Renal pelvis (tissue), 4 donors: ENCODE results near the gene GNAS-AS1. TPM values are rescaled to one million over a fixed set of nuclear protein-coding genes. Genes with fewer than 3 reads are reported as not detected.

Experiments
- DNase-seq: peaks from one replicate; pipeline ENCODE4 v3.0.0-alpha.2; 2013
- polyA plus RNA-seq, 3 donors: library from polyadenylated mRNA; unstranded; fragments of 120-200 nt; gene quantifications; one replicate each; pipeline ENCODE4 v1.2.1, GENCODE V29; 2013; ENCODE audit not compliant: insufficient read length in 3 of 3

GNAS-AS1 gene
- polyA plus RNA-seq, 3 donors = 0.83 to 1.4 (median 1.3) TPM

DNA sequence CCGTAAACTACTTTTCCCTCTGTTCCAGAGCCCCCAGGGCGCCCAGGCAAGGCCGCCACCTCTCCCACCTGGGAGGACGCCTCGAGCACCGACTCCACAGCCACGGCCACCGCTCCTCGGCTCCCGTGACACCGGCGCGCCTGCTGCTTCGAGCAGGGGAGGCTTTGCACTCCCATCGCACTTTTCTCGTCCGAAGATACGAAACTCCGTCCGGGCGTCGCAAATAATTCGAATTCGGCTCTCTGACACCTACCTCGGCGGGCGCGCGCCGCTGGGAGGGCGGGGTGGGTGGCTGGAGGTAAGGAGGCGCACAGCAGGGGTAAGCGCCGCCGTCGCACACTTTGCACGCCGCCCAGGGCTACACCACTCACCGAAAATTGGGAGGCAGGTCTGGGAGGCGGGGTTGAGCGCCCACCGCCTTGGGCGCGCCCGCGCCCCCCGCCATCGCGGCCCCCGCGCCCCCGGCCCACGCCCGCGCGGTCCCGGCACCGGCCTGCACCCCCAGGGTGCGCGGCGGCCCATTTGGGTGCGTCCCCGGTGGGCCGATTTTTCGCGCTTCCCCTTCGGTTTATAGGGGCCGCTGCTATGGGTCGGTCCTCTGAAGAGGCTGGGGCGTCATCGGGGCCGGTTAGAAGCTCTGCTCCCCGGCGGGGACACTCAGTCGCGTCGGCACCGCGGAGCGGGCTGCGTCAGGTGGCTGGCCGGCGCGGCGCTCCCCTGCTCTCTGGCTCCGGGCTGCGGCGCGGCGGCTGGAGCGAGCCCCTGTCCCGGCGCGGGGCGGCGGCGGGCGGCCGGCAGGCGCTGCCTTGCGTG is 38.0 kb upstream of the GNAS-AS1 start:
- DNase-seq = peak; percentile 72

DNA sequence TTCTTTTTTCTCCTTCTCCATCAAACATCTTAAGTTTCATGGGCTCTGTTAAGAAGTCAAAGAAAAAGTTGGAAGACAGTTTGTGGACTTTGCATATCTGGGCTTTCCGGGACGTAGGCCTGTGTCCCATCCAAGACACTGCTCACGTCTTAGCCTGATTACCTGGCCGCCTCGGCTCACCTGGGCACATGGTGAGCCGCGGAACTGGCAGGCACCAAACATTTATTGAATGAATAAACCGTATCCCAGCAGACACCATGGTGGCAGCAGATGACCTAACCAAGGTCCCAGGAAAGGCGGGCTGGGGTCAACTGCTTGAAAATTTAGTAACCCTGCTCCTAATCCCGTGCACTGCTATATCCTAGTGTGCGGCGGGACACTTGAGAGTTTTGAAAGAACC is 37.4 kb upstream of the GNAS-AS1 start:
- no peak for DNase-seq

DNA sequence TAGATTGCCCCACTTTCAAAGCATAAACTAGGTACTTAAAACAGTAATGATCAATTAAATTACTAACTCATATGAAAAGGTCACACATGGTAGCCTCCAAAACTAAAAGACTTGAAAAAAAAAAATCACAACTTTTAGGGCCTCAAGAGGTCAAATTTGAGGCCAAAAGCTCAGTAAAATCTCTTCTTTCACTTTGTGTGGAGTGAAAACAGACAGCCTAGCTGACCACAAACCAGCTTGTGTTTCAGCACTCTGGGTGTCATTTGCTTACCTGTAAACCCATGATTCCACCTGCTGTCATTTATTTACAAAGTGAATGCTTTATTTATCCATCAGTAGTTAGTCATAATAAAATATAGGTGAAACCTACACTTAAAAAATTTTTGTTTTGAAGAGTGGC is 35.8 kb upstream of the GNAS-AS1 start:
- DNase-seq = no peak

DNA sequence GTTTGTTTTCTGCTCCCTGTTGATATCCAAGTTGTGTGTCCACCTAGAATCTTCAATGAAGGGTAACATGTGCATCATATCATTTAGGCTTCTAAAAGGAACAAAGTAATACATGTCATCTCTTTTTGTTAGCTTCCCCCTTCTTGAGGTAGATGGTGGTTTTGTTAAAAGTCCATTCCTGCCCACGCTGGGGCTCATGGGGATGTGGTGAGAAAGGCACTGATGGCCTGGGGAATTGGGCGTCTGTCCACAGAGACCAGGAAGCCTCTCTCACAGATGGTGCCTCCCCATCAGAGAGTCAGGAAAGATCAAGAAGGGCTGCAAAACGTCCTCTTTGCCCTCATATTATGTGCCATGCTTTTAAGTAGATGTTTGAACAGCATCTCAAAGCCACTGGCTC is 34.3 kb upstream of the GNAS-AS1 start:
- DNase-seq = no peak

DNA sequence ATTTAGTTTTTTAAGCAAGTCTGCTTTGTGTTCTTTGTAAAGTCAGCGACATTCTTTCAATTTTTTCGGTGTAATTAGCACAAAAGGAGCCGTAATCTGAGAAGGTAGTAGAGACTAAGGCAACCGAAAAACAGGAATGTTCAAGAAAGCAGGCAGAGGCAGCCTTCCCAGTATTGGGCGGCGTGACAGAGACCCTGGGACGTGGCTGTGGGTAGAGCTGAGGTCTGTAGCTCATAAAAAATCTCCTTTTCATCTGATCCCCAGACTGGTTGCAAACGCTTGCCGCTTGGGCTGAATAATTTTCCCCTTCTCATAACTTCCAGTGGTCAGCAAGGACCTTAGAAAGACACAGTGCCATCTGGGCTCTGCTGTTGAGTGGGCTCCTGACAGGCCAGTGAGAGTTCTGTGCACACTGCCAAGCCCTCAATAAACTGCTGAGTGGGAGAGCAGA is 32.6 kb upstream of the GNAS-AS1 start:
- DNase-seq = peak; percentile 45

DNA sequence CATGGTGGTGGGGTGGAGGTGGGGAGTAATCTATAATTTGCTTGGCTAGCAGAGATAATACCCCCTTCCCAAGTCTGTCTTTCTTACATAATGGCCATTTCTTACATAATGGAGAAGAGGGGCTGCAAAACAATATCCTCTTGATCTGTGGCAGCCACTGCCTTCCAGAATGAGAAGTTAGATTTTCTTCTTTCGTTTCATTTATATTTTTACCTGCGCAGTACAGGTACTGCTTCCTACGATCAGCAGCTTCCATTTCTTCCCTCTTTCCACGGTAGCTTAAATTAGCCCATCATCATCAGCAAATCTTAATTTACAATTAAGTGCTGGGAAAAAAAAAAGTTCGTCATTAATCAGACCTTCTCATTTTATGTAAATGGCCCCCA is 32.0 kb upstream of the GNAS-AS1 start:
- no peak for DNase-seq

DNA sequence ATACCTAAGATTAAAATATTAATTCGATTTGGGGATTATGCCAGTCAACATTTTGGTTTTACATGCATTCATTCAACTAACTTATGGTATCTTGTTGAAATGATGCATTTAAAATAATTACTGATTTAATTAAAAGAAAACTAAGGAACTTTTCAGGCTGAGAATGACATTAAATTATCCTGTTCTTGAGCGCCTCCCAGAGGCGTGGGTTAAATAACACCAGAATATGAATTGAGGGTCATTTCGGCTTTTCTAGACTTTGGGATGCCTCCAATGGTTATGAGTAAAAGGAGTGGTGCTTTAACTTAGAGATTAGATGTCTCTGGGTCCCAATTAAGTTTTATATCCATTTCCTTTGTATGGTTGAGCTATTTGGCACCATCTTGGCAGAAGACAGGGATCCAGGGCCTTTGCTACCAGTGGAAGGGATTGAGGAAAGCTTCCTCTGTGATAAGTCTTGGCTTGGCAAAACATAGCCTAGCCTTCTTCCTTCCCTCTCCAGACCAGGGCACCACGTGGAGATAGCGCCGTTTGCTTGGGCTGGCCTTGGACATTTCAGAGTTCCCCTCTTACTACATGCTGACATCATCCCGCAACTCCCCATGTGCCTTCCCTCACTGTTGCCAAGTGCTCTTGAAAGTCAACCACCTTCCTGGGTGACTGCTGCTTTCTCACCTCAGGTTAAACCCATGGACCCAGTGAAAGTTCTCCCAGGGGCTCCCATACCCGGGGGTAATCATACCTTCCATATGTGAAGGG is 30.5 kb upstream of the GNAS-AS1 start:
- DNase-seq = no peak

DNA sequence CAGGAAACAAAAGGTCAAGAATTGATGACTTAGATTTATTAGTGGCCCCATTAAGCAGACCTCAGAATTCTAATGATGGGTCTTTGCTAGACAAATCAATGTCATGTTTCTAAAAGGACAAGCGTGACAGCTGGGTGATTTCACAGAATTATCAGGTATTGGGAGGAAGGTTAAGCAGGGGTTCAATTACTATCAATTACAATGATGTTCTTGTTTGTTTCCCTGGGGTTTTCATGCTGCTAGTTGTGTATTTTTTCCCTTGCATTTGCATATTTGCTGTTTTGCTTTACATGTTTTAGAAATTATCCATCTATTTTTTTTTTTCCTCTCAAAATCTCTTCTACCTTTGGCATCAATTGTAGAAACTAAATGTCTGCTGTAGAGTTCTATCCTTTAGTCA is 29.7 kb upstream of the GNAS-AS1 start:
- no peak for DNase-seq

DNA sequence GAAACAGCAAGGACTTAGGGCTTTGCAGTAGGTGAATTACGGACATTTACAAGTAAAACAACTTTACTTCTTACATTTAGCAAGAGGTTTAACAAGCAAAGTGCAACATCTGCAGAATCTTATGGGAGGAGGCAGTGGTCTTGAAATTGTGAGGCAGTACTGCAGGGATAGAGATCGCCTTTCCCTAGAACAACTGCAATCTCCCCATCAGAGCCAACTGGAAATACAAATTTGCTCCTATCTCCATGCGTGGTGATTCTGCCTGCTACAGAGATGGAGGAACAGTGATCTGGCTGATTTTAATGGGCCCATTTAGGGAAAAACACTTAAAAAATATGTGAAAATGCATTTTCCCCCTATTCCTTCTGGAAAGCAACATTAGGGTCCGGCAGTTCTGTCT is 27.7 kb upstream of the GNAS-AS1 start:
- DNase-seq = no peak

DNA sequence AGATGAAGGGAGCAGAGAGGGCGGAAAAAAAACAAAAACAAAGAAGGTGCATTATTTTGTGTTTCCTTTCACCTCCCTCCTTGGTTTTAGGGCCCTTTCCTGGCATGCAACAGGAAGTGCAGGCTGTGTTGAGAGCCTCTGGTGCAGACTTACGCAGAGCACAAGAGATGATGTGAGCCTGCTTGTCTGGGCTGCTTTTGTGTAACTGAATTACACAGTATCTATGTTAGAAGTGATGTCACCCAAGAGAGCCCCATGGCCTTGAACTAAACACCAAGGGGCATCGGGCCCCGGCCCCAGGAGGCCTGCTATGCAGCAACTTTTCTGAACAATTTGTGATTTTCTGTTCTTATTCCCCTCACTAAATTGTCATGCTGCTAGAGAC is 27.3 kb upstream of the GNAS-AS1 start:
- DNase-seq = no peak

DNA sequence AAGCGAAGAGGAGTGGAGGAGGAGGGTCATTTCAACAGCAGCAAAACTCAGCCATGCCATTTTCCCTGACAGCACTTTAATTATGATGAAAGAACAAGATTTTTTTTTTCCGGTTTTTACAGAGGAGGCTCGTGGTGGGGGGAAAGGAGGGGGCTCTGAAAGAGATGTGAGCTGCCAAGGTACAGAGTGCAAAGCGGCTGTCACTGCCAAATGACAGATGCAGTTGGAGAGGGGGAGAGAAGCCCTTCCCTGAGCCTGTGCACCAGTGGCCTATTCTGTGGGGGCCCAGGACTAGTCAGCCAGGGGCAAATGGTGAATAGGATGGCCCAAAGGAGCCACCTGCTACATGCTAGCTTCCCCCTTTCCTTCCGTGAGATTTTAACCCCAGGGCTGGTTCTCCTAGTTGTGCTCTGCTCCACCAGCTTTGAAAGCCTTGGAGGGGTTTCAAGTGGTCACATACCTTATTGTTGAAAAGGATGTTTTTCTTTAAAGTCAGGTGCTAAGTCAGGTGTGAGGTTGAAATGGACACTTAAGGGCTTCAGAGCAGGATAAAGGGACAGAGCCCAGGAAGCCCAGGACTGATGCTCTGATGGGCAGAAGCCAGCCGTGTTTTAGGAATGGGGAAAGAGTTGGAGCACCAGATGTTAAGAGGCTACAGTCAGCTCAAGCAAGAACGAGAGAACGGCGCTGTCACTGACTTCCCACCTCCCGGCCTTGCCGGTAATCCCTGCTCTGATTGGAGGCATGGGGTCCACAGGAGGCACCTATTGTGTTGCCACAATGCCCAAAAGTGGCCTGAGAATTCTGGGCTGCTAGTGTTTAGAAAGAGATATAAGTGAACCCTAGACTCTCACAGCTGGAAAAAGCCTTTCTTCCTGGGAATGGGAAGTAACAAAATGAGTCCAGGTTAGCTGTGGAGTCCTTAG is 26.6 kb upstream of the GNAS-AS1 start:
- no peak for DNase-seq

DNA sequence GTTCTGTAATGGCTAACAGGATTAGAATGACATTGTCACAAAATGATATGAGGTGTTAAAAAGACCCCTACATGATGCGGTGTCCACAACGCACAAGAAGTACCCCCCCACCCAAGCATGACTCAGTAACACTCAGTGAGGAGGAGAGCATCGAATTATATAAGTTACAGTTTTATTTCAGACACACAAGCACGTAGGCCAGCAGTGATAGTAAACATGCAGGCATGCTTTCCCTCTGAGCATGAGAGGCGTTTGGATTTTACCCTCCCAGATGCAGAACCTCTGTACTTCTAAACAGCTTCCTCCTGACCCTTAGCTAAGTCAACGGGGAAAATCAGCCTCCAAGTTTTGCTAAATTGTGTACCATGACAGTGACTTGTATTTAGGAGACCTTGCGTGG is 25.7 kb upstream of the GNAS-AS1 start:
- no peak for DNase-seq

DNA sequence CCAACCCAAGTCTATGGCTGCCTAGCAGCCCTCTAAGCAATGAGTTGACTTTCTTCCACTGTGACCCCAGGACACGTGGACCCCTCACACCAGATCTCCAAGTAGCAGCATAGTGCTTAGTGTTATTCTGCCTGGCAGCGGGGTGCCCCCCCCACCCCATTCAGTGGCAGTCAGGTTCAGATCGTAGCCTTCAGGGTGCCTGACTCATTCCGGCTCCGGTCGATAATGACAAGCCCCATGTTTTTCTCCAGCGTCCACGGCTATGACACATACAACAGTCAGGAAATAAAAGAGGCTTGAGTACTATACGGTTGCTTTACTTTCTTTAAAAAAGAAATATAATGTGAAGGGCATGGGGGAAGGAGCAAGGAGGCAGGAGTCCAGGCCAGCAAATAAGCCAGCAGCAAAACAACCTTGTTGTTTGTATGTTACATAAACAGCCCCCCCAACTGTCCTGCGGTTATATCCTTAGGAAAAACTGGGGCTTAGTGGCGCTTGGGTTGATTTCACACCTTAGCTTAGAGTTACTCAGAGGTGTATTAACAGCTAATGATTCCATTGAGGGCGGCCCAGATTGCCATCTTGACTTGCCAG is 24.9 kb upstream of the GNAS-AS1 start:
- DNase-seq = no peak

DNA sequence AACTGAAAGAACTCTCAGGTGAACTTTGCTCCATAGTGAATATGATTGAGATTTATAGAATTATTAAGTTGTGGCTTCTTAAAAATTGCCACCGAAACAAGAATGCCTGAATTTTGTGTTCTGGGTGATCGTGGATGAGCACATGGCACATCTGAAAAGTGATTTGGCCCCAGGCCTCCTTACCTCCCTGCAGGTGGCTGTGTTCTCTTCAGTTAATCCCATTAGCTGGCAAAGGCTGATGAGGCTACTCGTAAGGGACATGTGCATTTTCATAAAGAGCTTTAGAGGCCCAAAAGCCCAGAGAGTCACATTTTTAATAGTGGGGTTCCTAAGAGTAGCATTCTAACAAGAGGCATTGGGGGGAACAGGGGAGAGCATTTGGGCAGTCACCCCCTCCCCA is 24.4 kb upstream of the GNAS-AS1 start:
- DNase-seq = no peak

DNA sequence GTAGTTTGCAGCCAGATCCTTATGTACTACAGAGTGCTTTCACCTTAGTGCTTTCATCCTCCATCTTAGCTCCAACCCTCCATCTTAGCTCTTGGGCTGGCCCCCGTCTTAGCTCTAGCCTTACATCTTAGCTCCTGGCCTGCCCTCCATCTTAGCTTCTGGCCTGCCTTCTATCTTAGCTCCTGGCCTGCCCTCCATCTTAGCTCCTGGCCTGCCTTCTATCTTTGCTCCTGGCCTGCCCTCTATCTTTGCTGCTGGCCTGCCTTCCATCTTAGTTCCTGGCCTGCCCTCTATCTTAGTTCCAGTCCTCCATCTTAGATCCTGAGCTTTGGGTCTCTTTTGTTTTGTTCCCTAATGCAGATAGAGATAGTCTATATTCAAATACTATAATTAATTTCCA is 23.8 kb upstream of the GNAS-AS1 start:
- DNase-seq = no peak

DNA sequence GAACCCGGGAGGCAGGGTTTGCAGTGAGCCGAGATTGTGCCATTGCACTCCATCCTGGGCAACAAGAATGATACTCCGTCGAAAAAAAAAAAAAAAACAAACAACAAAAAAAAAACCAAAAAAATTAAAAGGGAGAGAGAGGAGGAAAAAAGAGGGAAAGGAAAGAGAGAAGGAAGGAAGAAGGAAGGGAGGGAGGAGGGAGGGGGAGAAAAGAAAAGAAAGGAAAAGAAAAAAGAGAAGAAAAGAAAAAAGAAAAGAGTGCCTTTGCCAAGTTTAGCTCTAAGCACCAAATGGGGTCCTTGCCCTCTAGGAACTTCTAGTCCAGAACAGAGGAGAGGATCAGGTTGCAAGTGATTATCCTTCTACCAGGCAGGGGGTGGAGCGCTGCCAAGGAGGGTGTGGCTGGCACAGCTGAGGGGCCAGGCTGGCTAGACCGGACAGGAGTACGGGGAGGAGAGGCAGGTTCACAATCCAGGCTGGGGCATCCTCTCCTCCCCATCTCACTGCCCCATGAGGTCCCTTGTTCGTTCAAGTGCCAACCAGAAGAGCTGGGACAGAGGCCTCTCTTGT is 20.9 kb upstream of the GNAS-AS1 start:
- no peak for DNase-seq

DNA sequence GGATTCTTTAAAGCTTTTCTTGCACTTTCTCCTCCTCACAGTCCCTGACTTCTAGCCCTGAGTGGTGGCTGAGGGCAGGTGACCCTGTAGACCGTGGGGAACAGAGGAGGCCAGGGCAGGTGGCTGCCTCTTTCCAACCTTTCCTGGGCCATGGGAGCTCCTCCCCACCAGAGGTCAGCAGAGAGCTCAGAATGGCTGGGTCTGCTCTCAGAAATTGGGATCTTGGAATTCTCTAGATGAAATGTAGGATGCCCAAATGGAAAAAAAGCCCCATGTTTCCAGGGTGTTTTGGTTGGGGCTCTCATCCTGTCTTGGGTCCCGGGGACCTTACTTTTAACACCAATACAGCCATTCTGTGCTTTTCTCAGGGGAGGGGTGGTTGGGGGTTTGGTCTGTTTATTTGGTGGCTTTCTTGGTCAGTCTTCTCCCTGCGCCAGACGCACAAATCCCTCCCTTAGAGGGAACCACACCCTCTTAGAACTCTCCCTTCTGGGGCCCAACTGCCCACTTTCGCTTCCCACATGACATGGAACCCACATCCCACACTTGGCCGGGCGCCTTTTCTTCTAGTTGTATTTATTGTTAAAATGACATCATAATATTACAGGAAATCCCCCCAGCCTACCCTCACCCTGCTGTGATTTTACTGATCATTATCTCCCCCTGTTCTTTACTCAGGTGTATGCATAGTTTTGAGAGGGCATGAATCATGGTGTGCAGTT is 19.8 kb upstream of the GNAS-AS1 start:
- peak; percentile 76 for DNase-seq

DNA sequence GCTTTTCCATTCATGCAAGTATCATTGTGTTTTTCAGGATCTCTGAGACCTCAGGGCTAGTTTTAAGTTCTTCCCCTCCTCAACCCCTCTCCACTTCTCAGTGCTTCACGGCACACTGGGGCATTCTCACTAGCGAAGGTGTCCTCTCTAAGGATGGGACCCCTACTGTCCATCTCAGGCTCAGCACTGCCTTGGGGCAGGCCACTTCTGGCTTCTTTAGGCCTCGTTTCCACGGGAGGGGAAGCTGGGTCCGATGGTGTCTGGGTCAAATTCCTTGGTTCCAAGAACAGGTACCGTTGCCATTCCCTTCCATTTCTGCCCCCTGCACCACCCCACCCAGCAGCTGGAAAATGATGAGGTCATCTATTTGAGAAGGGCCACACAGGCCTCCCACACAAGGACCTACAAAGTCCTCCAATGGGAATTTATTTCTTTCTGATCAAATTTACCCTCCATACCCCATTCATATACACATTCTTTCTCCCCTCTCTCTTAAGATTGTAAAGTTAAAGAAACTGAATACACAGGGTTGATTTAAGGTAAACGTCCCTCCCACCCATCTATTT is 19.0 kb upstream of the GNAS-AS1 start:
- DNase-seq = no peak

DNA sequence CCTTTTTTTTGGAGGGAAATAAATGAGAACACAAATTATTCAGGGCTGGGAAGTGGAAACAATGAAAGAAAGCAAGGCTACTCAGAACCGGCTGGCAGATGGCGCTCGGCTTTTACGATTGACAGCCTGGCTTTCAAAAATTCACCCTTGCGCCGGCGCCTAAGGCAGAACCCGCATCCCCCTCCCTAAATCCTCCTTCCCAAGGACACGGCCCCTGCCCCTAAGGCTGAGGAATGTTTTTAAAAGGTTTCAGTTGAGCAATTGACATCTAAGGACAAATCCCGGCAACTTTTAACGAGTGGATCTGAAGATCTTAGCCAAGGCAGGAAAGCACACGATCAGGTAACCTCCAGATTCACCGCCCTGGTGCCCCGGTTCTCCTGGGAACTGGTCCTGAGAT is 18.1 kb upstream of the GNAS-AS1 start:
- DNase-seq = peak; percentile 68

DNA sequence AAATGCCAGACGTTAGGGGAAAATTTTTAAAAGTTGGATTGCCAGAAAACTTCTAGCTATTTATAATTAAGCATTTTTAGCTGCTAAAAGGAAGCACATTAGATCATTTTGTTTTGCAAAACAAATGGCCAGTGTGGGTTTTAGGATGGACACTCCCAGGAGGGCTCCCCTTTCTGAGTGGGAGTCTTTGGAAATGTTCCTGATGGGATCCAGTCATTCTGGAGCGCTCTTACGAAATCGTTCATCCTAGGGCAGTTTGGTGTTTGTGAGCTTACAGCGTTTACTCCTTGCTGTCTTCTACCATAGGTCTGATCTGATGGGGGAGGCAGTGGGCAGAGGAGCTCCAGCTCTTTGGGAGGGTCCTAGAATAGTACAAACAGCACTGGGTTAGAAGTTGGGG is 16.5 kb upstream of the GNAS-AS1 start:
- no peak for DNase-seq

DNA sequence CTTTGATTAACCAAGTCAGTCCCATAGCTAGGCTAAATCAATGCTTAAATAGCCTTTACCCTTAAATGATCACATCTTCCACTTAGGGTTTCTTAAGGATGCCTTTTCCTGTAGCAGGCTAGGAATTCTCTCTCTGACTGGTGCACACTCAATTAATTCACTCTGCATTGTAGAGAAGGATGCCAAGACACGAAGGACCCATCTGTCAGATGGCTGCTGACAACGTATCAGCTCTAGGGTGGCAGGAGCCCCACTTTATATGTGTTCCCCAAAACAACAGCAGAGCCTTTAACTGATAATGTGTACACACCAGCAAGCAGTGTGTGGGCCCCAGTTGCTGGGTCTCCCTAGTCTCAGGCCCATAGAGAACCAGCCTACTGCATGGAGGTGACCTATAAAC is 15.1 kb upstream of the GNAS-AS1 start:
- DNase-seq = no peak
